ENCODE results near the gene FAM216A. TPM values are rescaled to one million over a fixed set of nuclear protein-coding genes. Genes with fewer than 3 reads are reported as not detected.

FAM216A gene
- total RNA-seq, 4 donors from 2014 or later: 6.2 to 10.4 (median 8.0) TPM

DNA sequence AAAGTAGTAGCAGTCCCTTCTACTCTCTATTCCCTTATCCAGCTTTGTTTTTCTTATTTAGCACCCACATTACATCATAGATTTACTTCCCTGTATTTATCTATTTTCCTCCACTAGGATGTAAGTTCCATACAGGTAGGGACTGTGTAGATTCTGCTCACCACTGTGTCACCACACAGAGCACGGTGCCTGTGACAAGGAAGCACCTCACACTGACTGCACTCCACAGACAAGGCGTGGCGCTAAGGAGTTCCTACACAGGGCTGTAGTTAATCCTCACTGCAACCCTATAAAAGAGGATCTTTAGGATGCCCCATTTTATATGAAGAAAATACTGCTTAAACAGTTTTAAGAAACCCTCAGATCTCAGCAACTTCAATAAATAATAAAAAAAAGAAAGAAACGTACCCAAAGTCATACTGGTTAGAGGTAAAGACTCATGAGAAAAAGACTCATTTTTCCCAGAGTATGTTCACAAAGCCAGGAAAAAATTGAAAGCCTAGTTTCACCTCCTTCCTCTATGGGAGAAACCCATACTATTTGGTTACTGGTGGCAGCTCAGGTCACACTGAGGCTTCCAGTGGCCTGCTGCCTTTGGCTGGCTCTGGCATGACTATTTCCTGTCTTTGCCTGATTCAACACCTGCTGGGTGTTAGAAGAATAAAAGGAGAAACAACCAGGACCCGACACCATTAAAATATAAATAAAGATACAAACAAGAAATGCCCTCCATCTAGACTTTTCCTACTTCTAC is 70.4 kb downstream of the FAM216A start:
- Histone ChIP-seq H3K36me3 (peaks cover 0 to 50% (median 25%) of the 10 kb centered on the region in 4 donors), H3K27me3 (no peaks in the 10 kb centered on the region), H3K9me3 (no peaks in the 10 kb centered on the region), H3K4me3 (no peak overlapping the region), H3K4me1 (peaks cover 51 to 98% (median 93%) of the 10 kb centered on the region in 4 donors), H3K27ac (replicated peaks in 1 of 4) (peak overlapping the region; percentile 83 to 92 (median 89))
- WGBS: 95% methylated on average over 5 of the region's 5 CpGs
- intact Hi-C loops (cut with DNase I): no loop called here
- no peak for TF ChIP-seq EP300 (IDR thresholded peaks at IDR 0.05)
- TF ChIP-seq, protein P1, sequence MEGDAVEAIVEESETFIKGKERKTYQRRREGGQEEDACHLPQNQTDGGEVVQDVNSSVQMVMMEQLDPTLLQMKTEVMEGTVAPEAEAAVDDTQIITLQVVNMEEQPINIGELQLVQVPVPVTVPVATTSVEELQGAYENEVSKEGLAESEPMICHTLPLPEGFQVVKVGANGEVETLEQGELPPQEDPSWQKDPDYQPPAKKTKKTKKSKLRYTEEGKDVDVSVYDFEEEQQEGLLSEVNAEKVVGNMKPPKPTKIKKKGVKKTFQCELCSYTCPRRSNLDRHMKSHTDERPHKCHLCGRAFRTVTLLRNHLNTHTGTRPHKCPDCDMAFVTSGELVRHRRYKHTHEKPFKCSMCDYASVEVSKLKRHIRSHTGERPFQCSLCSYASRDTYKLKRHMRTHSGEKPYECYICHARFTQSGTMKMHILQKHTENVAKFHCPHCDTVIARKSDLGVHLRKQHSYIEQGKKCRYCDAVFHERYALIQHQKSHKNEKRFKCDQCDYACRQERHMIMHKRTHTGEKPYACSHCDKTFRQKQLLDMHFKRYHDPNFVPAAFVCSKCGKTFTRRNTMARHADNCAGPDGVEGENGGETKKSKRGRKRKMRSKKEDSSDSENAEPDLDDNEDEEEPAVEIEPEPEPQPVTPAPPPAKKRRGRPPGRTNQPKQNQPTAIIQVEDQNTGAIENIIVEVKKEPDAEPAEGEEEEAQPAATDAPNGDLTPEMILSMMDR (IDR thresholded peaks at IDR 0.05): no peak
- no peak for TF ChIP-seq POLR2AphosphoS5 (IDR thresholded peaks at IDR 0.05)
- no peak for TF ChIP-seq POLR2A (IDR thresholded peaks at IDR 0.05; ENCODE audit: low read depth)
- DNase-seq (ENCODE audit: extremely low spot score): no peak

Small RNA genes lying within 50 kb of the gene (small RNA-seq; reads per million reads assigned to genes)
- gene RF00278: 0 reads per million in 3 donors

Other genes starting within 250 kb of the FAM216A start
- gene ATP2A2, start 187.6 kb upstream of the FAM216A start, total RNA-seq: 100 to 1,000 TPM; 170 to 231 (median 177) TPM
- gene ANAPC7, start 65.1 kb upstream of the FAM216A start, total RNA-seq: 10 to 100 TPM; 32.5 to 35.0 (median 33.2) TPM
- gene ARPC3, start 18.5 kb upstream of the FAM216A start, total RNA-seq: 100 to 1,000 TPM; 227 to 363 (median 257) TPM
- 10 to 100 TPM; 18.5 to 39.0 (median 25.9) TPM for gene GPN3, start 588 bp upstream of the FAM216A start, total RNA-seq
- 100 to 1,000 TPM; 126 to 166 (median 156) TPM for gene VPS29, start 33.3 kb downstream of the FAM216A start, total RNA-seq
- 1 to 10 TPM in 3 of 4 donors, under 1 TPM in 1; 0.98 to 5.0 (median 2.0) TPM for gene RAD9B, start 33.5 kb downstream of the FAM216A start, total RNA-seq
- gene PPTC7, start 114.5 kb downstream of the FAM216A start, total RNA-seq: 10 to 100 TPM; 36.6 to 55.6 (median 53.2) TPM
- gene TCTN1, start 145.3 kb downstream of the FAM216A start, total RNA-seq: 10 to 100 TPM; 17.4 to 26.2 (median 21.4) TPM
- gene HVCN1, start 220.3 kb downstream of the FAM216A start, total RNA-seq: 1 to 10 TPM; 5.4 to 8.9 (median 7.1) TPM

Measured in esophagus muscularis mucosa (tissue), 4 donors.